NCI-H2107 treated with DMSO at 0.1 percent for 48 hours (cell line): Measurements from ENCODE around the gene HOXA6.

ENCODE experiments used
- DNase-seq: peaks from one replicate; lab custom pipeline; 2025; ENCODE audit not compliant: unreplicated experiment; lab: John Stamatoyannopoulos, UW

HOXA6 gene

DNA sequence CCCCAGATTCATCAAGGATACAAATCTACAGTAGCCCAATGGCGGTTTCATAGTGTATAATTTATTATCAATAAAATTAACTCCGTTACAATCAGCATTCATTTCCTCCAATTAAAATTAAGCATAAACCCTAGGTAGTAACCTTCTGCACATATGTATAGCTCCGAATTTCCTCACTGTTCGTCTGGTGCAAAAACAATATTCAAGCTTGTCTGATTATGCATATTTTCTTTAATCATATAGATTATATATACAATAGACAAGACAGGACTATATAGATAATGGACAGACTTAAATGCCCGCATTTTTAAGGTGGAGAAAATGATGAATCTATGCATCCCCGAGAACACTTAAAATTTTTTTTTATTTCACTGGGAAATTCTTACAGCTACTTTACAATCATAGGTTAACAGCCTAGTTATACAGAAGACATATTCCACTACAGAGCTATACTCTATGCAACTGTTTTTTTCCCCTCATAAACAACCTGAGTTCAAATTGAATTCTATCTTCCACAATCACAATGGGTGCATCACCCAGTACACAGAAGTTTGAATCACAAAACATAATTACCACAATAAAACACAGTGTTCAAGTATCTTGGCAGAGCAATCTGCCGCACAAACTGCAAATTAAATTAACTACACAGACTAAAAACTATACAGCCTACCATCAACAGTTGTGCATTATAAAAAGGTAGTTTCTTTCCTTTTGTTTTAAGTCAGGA, 15.2 kb upstream of the HOXA6 start:
- no peak for DNase-seq

- DNase-seq: no peak
These were observed 14.4 kb upstream of the HOXA6 start for GRCh38 chr7:27161721-27162560.

GRCh38 chr7:27161214-27161720, 13.7 kb upstream of the HOXA6 start:
- DNase-seq: no peak

GRCh38 chr7:27160546-27161213, 13.1 kb upstream of the HOXA6 start:
- peak; percentile 50 for DNase-seq

- DNase-seq: no peak
These were observed 12.6 kb upstream of the HOXA6 start for GRCh38 chr7:27160145-27160545.

DNA sequence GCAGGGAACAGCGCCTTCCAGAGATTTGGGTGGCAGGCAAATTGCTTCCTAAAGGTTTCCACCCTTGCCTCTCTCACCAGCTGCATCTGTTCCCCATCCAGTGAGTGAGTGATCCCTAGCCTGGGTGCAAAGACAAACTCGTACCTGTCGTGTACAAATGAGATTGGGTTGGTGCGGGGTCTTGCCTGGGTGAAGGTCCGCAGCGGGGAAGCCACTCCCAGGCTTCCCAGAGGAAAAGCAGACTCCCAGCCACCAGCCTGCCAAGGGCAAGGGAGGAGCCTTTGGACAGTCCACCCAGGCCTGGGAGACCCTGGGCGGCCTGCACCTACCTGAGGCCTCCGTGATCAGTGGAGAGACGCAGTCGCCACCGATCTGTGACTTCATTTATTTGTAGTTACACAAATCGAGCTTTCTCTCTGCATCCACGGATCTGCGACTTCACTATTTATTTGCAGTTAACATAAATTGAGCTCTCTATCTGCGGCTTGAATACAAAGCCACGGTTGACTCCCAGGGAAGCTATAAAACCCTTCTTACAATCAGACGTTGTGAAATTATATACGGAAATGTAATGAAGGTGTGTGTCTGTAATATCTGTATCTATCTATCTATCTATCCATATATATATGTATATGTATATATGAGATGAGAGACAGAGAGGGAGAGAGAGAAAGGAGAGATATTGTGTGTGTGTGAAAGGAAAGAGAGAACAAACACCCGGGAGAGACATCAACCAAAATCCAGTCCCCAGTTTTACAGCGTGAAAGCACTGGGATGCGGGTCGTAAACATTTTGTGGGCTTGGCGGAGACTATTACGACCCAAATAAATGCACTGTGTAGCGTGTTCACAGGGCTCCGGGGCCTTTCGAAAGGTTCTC, 11.9 kb upstream of the HOXA6 start:
- DNase-seq: no peak

- DNase-seq: no peak
These were observed 11.1 kb upstream of the HOXA6 start for GRCh38 chr7:27158436-27159265.

DNA sequence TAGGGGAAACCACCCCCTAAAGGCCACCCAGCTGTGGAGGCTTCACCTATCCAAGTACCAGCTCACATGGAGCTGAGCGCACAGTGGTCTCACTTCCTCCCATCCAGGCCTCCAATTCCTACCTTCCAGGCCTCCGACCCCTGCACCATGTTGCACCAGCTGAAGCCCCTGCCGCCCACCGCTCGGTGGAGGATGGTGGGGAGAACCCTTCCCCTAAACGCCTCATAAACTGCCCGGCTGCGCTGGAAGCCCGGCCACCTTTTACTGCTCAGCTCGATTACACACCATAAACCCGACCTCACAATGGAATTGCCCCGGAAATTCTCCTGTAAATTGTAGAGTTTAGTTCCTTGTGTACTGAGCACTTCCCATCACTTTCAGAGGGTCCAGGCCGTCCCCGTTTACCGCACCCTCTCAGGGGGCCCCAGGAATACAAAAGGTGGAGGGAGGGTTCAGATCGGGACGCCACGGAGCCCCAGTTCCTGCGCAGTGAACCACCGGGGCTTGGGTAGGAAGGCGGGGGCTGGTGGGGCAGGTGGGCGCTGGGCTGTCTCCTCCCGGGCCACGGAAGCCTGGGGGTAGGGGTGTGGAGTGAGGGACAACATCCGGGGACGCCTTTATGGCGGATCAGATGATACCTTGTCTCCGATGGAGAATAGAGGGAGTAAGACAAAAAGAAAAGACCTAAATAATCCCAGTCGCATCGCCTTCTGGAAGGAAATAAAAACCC, 10.3 kb upstream of the HOXA6 start:
- DNase-seq: no peak

GRCh38 chr7:27156916-27157701, 9.5 kb upstream of the HOXA6 start:
- no peak for DNase-seq

- DNase-seq: no peak
These were observed 8.9 kb upstream of the HOXA6 start, which contains the start of gene HOXA7 for GRCh38 chr7:27156508-27156898. HOXA7 (minus strand) TSS chr7:27156675; CDS start chr7:27156545, 130 bp downstream.

GRCh38 chr7:27155816-27156507, 8.4 kb upstream of the HOXA6 start:
- DNase-seq: no peak

GRCh38 chr7:27154901-27155815, 7.6 kb upstream of the HOXA6 start:
- no peak for DNase-seq

GRCh38 chr7:27154369-27154768, 6.8 kb upstream of the HOXA6 start:
- no peak for DNase-seq

DNA sequence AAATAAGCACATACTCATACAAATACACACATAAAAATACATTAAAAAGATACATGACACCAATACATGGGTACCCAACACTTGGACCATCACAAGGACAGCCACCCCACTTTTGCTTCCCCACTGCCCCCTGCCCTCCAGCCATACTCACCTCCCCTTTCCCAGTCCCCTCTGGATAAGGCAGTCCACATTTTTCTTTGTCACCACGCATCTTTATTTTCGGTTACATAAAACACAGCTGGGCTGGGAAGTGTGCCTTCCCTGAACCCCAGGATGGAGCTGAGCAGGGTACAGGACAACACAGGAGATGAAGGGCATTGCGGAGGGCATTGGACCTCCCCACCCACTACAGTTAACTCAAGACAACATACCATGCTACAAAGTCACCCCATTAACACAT, 6.0 kb upstream of the HOXA6 start:
- DNase-seq: no peak

DNA sequence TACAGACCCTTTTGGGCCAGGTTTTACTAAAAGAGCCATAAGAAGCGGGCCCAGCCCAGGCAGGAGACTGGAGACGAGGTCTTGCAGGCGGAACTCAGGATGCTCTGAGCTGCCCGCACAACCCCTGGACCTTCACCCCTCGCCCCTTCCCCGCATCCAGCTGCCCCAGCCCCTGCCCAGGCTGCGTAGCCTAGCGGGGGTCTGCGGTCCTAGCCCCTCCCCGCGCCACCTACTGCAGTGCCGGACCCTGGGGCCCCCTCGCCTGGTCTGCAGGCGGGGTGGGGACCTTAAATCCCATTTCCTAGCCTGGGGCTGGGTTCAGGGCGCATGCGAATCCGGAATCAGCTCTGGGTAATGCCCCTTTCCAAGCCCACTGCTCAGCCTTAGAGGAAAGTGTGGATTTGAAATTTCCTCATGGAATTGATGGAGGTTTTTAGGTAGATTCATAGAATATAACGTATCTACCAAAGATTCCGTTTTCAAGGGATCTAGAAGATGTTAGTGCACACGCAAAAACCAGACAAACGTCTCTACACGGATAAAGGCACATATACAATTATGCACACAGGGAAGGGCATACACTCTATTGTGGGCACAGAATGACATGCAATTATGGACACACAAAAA, 5.4 kb upstream of the HOXA6 start:
- DNase-seq: no peak
